ENCODE measurements around the gene GPR75. TPM values are rescaled to one million over a fixed set of nuclear protein-coding genes. Genes with fewer than 3 reads are reported as not detected.

The GPR75 gene
- polyA plus RNA-seq, 1 donor from 2014 or later = 1.6 TPM

- no peak overlapping the region for H2AFZ ChIP-seq (ENCODE audit: low read depth, low read length)
- H3K27me3 ChIP-seq (ENCODE audit: insufficient read depth, low read depth, low read length) = no peaks in the 10 kb centered on the region
- H3F3A ChIP-seq (ENCODE audit: insufficient read depth, low read length, poor library complexity, severe bottlenecking) = no peaks in the 10 kb centered on the region
- H3K9ac ChIP-seq (ENCODE audit: low read length) = no peak overlapping the region
- no peaks in the 10 kb centered on the region for H3K9me2 ChIP-seq (ENCODE audit: insufficient read depth, low read length)
- H3K4me3 ChIP-seq (ENCODE audit: low read length) = no peak overlapping the region
- H3K27ac ChIP-seq (ENCODE audit: low read length) = no peak overlapping the region
- TF ChIP-seq CTCF (IDR thresholded peaks at IDR 0.05; ENCODE audit: poor library complexity, severe bottlenecking) = no peak
- H3K4me2 ChIP-seq (ENCODE audit: low read length) = no peak overlapping the region
- peaks cover 7% of the 10 kb centered on the region for H3K36me3 ChIP-seq (ENCODE audit: insufficient read depth, low read length)
- H3K79me2 ChIP-seq (replicated peaks; ENCODE audit: insufficient read depth, low read length) = no peaks in the 10 kb centered on the region
- H3K9me3 ChIP-seq (ENCODE audit: low read length) = no peaks in the 10 kb centered on the region
- no peaks in the 10 kb centered on the region for H4K20me1 ChIP-seq (ENCODE audit: insufficient read depth)
These were observed 37.1 kb upstream of the GPR75 start for GRCh38 chr2:53896864-53897263.

- Histone ChIP-seq H2AFZ (ENCODE audit: low read depth, low read length) (no peak overlapping the region), H3K4me3 (ENCODE audit: low read length) (no peak overlapping the region), H3K27ac (ENCODE audit: low read length) (no peak overlapping the region), H3K9ac (ENCODE audit: low read length) (no peak overlapping the region), H3K4me2 (ENCODE audit: low read length) (no peak overlapping the region), H3K27me3 (ENCODE audit: insufficient read depth, low read depth, low read length) (no peaks in the 10 kb centered on the region), H3K9me3 (ENCODE audit: low read length) (no peaks in the 10 kb centered on the region), H3K79me2 (replicated peaks; ENCODE audit: insufficient read depth, low read length) (no peaks in the 10 kb centered on the region), H3K9me2 (ENCODE audit: insufficient read depth, low read length) (no peaks in the 10 kb centered on the region), H4K20me1 (ENCODE audit: insufficient read depth) (no peaks in the 10 kb centered on the region), H3F3A (ENCODE audit: insufficient read depth, low read length, poor library complexity, severe bottlenecking) (no peaks in the 10 kb centered on the region), H3K36me3 (ENCODE audit: insufficient read depth, low read length) (peaks cover 11% of the 10 kb centered on the region)
- no peak for TF ChIP-seq EP300 (conservative IDR thresholded peaks at IDR 0.05; ENCODE audit: poor library complexity, severe bottlenecking)
- no peak for TF ChIP-seq TAF1 (IDR thresholded peaks at IDR 0.05; ENCODE audit: low read depth)
- no peak for TF ChIP-seq CTCF (IDR thresholded peaks at IDR 0.05; ENCODE audit: poor library complexity, severe bottlenecking)
- no peak for TF ChIP-seq REST (IDR thresholded peaks at IDR 0.05; ENCODE audit: borderline replicate concordance)
- TF ChIP-seq SMC3 (conservative IDR thresholded peaks at IDR 0.05; ENCODE audit: poor library complexity) = no peak
These were observed 26.9 kb upstream of the GPR75 start for GRCh38 chr2:53886406-53887280.
